Suppressor macrophage (primary cell): ENCODE results near the gene LRP5.
A peak's percentile ranks its signal among the peaks of the same experiment; 100 is the strongest.

Experiments used
- DNase-seq, 4 experiments: peaks; one replicate each; pipeline ENCODE4 v3.0.0-alpha.2; 2020 to 2022

Gene LRP5

DNA sequence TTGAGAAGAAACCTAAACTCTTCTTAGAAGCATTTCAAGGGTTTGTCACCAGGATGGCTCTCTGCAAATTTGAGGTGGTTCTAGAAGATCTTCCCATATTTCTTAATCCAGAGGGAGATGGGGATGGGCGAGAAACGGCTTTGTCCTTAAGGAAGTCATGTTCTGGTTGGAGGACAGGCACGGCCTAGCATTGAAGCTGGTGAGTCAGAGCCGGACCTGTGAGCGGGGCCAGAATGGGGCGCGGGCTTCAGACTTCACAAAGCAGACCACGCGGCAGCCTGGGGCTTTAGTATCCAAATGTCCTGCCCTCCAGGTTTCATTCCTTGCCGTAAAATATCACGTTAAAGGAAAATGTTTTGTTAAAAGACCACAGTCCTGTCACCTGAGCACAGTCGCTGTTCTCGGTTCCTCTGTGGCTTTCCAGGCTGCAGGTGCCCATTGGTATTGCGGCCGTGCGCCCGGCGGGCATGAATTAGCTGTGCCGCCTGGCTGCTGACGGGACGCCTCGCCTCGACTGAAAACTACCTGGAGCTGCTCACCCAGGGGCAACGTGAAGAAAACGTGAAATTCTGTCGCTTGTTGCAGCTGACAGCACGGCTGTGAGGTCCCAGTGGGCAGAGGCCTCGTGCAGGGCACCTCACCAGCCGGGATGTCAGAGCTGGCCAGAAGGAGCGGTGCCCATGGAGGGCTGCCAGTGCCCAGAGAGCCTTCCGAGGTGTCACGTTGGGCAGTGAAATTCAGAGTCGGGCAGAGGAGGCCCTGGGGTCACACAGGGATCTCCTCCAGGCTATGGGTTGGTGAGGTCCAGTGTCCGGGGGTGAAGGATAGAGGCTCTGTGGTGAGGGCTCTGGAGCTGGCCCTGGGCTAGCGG lies 59.0 kb downstream of the LRP5 start:
- DNase-seq: no peak

- peak; percentile 23 to 58 (median 44) for DNase-seq
These were observed 59.7 kb downstream of the LRP5 start for GRCh38 chr11:68372114-68372513.

- DNase-seq: no peak
These were observed 60.2 kb downstream of the LRP5 start for GRCh38 chr11:68372625-68373024.

DNA sequence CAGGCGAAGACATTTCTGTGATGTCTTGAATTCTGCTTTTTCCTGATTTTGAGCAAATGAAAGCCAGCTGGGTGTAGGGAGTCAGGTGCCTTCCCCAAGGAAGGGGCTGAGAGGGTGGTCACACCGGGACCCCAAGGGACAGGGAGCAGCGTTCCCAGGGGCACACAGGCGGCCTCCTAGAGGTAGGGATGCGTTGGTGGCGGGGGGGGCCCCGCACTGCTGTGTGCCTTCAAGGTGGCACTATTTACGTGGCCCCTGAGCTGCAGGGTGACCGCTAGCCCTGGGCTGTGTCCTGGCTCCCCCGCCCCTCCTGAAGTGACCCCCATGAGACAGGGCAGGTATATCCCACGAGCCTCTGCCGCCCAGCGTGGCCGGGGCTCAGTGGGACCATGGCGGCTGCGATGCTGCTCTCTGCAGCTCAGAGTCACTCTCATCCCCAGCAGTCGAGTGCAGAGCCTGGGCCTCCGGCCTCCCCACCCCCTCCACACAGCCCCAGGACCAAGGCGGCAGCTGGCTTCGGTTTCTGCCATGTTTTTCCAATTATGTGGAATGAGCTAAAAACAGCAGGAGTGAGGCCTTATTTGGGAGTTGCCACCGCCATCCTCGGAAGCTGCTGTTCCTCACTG lies 60.9 kb downstream of the LRP5 start:
- DNase-seq: no peak

GRCh38 chr11:68373815-68374501 lies 61.6 kb downstream of the LRP5 start:
- peak; percentile 10 to 35 (median 26) for DNase-seq

DNA sequence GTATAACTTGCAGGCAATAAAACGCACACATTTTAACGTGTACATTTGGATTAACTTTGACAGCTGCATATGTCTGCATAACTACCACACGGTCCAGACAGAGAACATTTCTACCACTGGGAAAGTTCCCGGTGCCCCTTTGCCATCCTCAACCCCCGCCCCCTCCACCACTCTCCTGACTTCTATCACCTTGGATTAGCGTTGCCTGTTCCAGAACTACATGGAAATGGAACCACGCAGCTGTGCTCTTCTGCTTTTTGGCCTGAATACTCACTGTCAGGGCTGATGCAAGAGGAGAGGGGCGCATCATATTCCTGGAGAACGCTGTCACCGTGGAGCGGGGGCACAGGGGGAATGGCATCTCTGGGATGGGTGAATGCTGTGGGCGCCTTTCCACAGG lies 62.1 kb downstream of the LRP5 start:
- peak in 3 of 4 experiments; percentile 22 to 39 (median 37) for DNase-seq

GRCh38 chr11:68375337-68375736 lies 62.9 kb downstream of the LRP5 start:
- DNase-seq: no peak

DNA sequence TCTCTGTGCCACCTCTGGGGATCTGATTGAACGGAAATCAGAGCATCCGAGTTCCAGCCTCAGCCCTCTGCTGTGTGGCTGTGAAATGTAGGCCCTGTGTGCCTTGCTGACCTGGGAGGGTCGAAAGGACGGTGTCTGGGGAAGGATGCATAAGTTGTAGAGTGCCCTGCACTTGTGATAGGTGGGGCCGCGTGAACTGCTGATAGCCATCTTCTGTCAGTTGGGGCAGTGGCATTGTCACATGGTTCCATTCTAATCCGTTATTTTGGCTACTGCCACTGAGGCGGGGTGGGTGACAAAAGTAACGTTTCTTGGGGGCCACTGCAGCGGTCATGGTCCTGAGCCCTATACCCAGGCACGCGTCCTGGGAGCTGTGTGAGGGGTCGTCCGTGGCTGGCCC lies 63.4 kb downstream of the LRP5 start:
- DNase-seq: no peak

GRCh38 chr11:68377389-68377795 lies 65.0 kb downstream of the LRP5 start:
- no peak for DNase-seq

DNA sequence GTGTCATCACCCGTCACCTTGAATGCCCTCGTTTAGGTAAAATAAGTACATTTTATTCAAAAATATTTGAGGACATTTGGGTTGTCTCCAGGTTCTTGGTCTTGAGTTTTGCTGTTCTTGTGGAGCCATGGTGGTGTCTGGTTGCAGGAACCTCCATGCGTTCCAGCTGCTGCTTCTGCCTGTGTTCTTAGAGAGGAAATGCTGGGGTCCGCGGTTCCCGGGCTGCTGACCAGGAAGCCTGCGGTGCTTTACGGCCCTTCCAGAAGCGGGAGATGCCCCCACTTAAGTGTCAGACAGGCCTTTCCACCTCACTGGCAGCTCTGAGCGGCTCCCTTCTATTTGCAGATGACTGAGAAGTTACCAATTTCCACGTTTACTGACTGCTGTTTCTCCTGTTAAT lies 66.8 kb downstream of the LRP5 start:
- peak in 1 of 4 experiments; percentile 29 for DNase-seq

DNA sequence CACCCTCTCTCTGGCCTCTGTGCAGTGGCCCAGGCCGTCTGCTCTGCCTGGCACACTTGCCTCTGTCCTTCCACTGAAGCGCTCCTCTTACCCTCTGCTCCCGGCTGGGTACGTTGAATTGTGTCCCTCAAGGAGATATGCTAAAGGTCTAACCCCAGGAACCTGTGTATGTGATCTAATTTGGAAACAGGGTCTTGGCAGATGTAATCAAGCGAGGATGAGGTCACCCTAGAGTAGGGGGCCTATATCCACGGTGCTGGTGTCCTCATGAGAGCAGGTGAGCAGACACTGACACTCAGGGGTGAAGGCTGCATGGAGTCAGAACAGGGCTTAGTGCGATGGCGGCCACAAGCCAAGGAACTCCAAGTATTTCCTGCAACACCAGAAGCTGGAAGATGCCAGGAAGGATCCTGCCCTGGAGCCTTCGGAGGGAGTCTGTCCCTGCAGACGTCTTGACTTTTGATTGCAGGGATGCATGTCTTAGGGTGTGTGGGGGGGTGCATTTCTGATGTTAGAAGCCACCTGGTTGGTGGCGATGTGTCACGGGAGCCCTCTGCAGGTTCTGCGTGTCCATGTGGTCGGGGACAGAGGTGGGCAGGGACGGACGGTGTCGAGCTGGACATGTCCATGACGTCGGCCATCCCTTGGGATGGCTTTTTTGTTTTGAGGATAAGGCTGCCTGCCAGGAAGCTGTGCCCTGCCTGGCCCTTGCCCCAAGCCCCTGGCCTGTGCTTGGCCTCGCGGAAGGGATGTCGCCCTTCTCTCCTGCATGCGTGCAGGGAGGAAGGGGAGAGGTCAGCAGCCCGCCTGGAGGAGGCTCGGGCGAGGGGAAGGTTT lies 68.6 kb downstream of the LRP5 start:
- no peak for DNase-seq

- no peak for DNase-seq
These were observed 69.3 kb downstream of the LRP5 start for GRCh38 chr11:68381716-68382115.

DNA sequence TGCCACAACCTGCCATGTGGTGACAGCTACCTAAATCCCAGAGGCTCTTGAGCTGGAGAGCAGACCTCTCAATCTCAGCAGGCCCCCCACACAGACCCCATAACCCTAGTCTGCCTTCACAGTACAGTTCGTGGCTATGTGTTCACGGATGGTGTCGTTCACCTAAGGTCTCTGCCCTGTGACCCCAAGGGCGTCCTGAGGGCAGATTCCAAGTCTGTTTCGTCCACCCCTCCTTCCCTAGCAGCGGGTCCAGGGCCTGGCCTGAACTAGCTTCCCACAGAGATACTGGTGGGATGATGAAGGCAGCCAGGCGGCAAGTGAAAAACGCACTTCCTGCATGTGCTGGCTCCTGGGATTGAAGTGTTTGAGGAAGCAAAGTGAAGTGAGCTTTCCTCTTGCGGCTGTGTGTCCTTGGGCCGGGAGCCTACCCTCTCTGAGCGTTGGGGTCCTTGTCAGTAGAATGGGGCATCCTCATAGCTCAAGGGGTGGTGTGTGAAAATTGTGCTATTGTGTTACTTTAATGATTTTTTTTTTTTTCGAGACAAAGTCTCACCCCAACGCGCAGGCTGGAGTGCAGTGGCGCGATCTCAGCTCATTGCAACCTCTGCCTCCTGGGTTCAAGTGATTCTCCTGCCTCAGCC lies 70.1 kb downstream of the LRP5 start:
- DNase-seq: no peak

GRCh38 chr11:68383976-68384501 lies 71.6 kb downstream of the LRP5 start:
- peak; percentile 50 to 76 (median 65) for DNase-seq

- no peak for DNase-seq
These were observed 72.2 kb downstream of the LRP5 start for GRCh38 chr11:68384530-68385081.

DNA sequence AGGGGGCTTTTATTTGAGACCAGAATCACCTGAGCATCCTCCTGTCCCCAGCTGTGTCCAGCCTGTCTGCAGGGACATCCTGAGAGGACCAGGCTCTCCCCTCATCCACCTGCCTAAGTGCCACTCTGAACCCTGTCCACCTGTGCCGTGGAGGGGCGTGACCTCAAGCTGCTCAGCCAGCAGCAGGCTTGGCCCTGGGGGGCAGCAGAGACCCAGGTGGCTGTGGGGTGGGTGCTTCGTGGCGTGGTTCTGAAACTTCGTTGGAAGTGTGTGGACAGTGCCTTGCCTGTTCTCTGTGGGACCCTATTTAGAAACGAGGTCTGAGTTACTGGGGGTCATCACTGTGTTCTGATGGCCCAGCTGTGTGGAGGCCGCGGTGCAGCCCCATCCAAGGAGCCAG lies 72.7 kb downstream of the LRP5 start:
- DNase-seq: no peak

DNA sequence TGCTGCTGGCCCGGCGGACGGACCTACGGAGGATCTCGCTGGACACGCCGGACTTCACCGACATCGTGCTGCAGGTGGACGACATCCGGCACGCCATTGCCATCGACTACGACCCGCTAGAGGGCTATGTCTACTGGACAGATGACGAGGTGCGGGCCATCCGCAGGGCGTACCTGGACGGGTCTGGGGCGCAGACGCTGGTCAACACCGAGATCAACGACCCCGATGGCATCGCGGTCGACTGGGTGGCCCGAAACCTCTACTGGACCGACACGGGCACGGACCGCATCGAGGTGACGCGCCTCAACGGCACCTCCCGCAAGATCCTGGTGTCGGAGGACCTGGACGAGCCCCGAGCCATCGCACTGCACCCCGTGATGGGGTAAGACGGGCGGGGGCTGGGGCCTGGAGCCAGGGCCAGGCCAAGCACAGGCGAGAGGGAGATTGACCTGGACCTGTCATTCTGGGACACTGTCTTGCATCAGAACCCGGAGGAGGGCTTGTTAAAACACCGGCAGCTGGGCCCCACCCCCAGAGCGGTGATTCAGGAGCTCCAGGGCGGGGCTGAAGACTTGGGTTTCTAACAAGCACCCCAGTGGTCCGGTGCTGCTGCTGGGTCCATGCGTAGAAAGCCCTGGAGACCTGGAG lies 74.1 kb downstream of the LRP5 start:
- DNase-seq: peak in 2 of 4 experiments; percentile 11 to 28

GRCh38 chr11:68387840-68388239 lies 75.4 kb downstream of the LRP5 start:
- DNase-seq: no peak

DNA sequence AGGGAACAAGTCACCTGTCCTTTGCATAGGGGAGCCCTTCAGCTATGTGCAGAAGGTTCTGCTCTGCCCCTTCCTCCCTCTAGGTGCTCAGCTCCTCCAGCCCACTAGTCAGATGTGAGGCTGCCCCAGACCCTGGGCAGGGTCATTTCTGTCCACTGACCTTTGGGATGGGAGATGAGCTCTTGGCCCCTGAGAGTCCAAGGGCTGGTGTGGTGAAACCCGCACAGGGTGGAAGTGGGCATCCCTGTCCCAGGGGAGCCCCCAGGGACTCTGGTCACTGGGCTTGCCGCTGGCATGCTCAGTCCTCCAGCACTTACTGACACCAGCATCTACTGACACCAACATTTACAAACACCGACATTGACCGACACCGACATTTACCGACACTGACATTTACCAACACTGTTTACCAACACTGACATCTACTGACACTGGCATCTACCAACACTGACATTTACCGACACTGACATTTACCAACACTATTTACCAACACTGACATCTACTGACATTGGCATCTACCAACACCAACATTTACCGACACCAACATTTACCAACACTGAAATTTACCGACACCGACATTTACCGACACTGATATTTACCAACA lies 76.3 kb downstream of the LRP5 start:
- DNase-seq: no peak

DNA sequence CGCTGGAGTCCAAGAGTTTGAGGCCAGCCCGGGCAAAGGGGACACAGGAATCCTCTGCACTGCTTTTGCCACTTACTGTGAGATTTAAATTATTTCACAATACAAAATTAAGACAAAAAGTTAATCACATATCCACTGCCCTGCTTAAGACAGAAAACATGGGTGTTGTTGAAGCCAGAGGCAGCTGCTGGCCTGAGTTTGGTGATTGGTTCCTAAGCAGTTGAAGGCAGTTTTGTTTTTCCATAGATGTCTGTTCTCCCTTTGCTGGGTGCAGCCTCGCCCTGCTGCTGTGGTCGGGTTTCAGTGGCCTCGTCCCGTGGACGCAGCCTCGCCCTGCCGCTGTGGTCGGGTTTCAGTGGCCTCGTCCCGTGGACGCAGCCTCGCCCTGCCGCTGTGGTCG lies 77.9 kb downstream of the LRP5 start:
- no peak for DNase-seq

DNA sequence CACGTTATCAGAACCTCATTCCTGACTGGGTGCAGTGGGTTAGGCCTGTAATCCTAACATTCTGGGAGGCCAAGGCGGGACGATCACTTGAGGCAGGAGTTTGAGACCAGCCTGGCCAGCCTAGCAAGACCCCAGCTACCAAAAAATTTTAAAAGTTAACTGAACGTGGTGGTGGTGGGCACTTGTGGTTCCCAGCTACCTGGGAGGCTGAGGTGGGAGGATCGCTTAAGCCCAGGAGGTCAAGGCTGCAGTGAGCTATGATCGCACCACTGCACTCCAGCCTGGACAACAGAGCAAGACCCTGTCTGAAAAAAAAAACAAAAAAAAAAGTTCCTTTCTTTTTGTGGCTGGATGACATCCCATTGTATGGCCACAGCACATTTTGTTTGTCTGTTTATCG lies 80.4 kb downstream of the LRP5 start:
- no peak for DNase-seq
